Measurements from ENCODE around the gene PSMA8.

PSMA8 gene

DNA sequence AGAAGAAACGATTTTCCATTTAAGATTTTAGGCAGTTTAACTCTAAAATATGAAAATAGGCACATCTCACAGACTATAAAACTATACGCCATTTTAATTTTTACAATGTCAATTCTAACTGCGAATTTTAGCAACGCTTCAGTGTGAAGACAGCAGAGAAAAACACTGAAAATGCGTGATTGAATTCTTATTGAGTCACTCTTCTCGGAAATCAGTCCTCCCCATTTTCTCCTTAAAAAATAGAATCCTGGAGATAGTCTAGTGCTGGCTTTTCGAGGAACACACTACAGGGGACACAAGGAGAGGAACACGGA, 92.2 kb downstream of the PSMA8 start:
- ATAC-seq, result no peak
- TF ChIP-seq PPARA (CRISPR knock-in tag; IDR thresholded peaks at IDR 0.05; ENCODE audit: borderline replicate concordance) (no peak), RARB (CRISPR knock-in tag; IDR thresholded peaks at IDR 0.05) (no peak), GLIS3 (CRISPR knock-in tag; IDR thresholded peaks at IDR 0.05) (no peak), ZFP30 (CRISPR knock-in tag; IDR thresholded peaks at IDR 0.05) (no peak)
- TF ChIP-seq, protein P1, sequence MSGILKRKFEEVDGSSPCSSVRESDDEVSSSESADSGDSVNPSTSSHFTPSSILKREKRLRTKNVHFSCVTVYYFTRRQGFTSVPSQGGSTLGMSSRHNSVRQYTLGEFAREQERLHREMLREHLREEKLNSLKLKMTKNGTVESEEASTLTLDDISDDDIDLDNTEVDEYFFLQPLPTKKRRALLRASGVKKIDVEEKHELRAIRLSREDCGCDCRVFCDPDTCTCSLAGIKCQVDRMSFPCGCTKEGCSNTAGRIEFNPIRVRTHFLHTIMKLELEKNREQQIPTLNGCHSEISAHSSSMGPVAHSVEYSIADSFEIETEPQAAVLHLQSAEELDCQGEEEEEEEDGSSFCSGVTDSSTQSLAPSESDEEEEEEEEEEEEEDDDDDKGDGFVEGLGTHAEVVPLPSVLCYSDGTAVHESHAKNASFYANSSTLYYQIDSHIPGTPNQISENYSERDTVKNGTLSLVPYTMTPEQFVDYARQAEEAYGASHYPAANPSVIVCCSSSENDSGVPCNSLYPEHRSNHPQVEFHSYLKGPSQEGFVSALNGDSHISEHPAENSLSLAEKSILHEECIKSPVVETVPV (CRISPR knock-in tag; IDR thresholded peaks at IDR 0.05), result no peak
- TF ChIP-seq, protein P2, sequence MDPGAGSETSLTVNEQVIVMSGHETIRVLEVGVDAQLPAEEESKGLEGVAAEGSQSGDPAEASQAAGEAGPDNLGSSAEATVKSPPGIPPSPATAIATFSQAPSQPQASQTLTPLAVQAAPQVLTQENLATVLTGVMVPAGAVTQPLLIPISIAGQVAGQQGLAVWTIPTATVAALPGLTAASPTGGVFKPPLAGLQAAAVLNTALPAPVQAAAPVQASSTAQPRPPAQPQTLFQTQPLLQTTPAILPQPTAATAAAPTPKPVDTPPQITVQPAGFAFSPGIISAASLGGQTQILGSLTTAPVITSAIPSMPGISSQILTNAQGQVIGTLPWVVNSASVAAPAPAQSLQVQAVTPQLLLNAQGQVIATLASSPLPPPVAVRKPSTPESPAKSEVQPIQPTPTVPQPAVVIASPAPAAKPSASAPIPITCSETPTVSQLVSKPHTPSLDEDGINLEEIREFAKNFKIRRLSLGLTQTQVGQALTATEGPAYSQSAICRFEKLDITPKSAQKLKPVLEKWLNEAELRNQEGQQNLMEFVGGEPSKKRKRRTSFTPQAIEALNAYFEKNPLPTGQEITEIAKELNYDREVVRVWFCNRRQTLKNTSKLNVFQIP (CRISPR knock-in tag; IDR thresholded peaks at IDR 0.05; ENCODE audit: borderline replicate concordance, low read depth), result no peak

- peak; percentile 94 for ATAC-seq
- TF ChIP-seq TOX (CRISPR knock-in tag; IDR thresholded peaks at IDR 0.05; ENCODE audit: borderline replicate concordance) (no peak), TCF4 (CRISPR knock-in tag; IDR thresholded peaks at IDR 0.05; ENCODE audit: borderline replicate concordance) (no peak), PPARA (CRISPR knock-in tag; IDR thresholded peaks at IDR 0.05; ENCODE audit: borderline replicate concordance) (no peak), ZNF8 (CRISPR knock-in tag; IDR thresholded peaks at IDR 0.05) (no peak), OSR1 (CRISPR knock-in tag; IDR thresholded peaks at IDR 0.05) (no peak), TSHZ2 (CRISPR knock-in tag; IDR thresholded peaks at IDR 0.05) (no peak), RARB (CRISPR knock-in tag; IDR thresholded peaks at IDR 0.05) (no peak), ISL1 (CRISPR knock-in tag; IDR thresholded peaks at IDR 0.05) (no peak), ZNF565 (CRISPR knock-in tag; conservative IDR thresholded peaks at IDR 0.05; ENCODE audit: low read depth) (no peak)
- TF ChIP-seq, protein P3, sequence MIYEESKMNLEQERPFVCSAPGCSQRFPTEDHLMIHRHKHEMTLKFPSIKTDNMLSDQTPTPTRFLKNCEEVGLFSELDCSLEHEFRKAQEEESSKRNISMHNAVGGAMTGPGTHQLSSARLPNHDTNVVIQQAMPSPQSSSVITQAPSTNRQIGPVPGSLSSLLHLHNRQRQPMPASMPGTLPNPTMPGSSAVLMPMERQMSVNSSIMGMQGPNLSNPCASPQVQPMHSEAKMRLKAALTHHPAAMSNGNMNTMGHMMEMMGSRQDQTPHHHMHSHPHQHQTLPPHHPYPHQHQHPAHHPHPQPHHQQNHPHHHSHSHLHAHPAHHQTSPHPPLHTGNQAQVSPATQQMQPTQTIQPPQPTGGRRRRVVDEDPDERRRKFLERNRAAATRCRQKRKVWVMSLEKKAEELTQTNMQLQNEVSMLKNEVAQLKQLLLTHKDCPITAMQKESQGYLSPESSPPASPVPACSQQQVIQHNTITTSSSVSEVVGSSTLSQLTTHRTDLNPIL (CRISPR knock-in tag; IDR thresholded peaks at IDR 0.05; ENCODE audit: low read depth), result no peak
- TF ChIP-seq, protein P1 (CRISPR knock-in tag; IDR thresholded peaks at IDR 0.05), result no peak
These were observed 92.8 kb downstream of the PSMA8 start, which contains the start of gene TAF4B for GRCh38 chr18:26226229-26227050. Gene TAF4B, plus strand, starts transcription at chr18:26226445. Its CDS starts 489 bp downstream, at chr18:26226934.

- ATAC-seq, result no peak; the same call in 2 of the 3 replicates
- TF ChIP-seq ZC3H10 (CRISPR knock-in tag; IDR thresholded peaks at IDR 0.05) (no peak), OSR1 (CRISPR knock-in tag; IDR thresholded peaks at IDR 0.05) (no peak), ISL1 (CRISPR knock-in tag; IDR thresholded peaks at IDR 0.05) (no peak), PPARA (CRISPR knock-in tag; IDR thresholded peaks at IDR 0.05; ENCODE audit: borderline replicate concordance) (no peak), SNAI2 (CRISPR knock-in tag; IDR thresholded peaks at IDR 0.05) (no peak), TCF4 (CRISPR knock-in tag; IDR thresholded peaks at IDR 0.05; ENCODE audit: borderline replicate concordance) (no peak), ESRRG (CRISPR knock-in tag; IDR thresholded peaks at IDR 0.05) (no peak)
- TF ChIP-seq, protein P2 (CRISPR knock-in tag; IDR thresholded peaks at IDR 0.05; ENCODE audit: borderline replicate concordance, low read depth), result no peak
- TF ChIP-seq, protein P1 (CRISPR knock-in tag; IDR thresholded peaks at IDR 0.05), result no peak
- TF ChIP-seq, protein P4, sequence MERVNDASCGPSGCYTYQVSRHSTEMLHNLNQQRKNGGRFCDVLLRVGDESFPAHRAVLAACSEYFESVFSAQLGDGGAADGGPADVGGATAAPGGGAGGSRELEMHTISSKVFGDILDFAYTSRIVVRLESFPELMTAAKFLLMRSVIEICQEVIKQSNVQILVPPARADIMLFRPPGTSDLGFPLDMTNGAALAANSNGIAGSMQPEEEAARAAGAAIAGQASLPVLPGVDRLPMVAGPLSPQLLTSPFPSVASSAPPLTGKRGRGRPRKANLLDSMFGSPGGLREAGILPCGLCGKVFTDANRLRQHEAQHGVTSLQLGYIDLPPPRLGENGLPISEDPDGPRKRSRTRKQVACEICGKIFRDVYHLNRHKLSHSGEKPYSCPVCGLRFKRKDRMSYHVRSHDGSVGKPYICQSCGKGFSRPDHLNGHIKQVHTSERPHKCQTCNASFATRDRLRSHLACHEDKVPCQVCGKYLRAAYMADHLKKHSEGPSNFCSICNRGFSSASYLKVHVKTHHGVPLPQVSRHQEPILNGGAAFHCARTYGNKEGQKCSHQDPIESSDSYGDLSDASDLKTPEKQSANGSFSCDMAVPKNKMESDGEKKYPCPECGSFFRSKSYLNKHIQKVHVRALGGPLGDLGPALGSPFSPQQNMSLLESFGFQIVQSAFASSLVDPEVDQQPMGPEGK (CRISPR knock-in tag; IDR thresholded peaks at IDR 0.05; ENCODE audit: borderline replicate concordance), result no peak
These were observed 93.5 kb downstream of the PSMA8 start for GRCh38 chr18:26227051-26227670.

Measured in SK-N-SH treated with all-trans-retinoic acid at 6 μM for 48 hours (cell line).